ENCODE measurements around the gene SUN2. TPM values are rescaled to one million over a fixed set of nuclear protein-coding genes. Genes with fewer than 3 reads are reported as not detected.

Gene SUN2
- total and polyA plus RNA-seq, 2 of the 13 experiments (the other 11 are each of a cell fraction or from before 2014, with no cell fraction given): 45.6 to 56.6 TPM

GRCh38 chr22:38755911-38756532 lies at the start of gene SUN2 (continued):
- TF ChIP-seq, protein P1, sequence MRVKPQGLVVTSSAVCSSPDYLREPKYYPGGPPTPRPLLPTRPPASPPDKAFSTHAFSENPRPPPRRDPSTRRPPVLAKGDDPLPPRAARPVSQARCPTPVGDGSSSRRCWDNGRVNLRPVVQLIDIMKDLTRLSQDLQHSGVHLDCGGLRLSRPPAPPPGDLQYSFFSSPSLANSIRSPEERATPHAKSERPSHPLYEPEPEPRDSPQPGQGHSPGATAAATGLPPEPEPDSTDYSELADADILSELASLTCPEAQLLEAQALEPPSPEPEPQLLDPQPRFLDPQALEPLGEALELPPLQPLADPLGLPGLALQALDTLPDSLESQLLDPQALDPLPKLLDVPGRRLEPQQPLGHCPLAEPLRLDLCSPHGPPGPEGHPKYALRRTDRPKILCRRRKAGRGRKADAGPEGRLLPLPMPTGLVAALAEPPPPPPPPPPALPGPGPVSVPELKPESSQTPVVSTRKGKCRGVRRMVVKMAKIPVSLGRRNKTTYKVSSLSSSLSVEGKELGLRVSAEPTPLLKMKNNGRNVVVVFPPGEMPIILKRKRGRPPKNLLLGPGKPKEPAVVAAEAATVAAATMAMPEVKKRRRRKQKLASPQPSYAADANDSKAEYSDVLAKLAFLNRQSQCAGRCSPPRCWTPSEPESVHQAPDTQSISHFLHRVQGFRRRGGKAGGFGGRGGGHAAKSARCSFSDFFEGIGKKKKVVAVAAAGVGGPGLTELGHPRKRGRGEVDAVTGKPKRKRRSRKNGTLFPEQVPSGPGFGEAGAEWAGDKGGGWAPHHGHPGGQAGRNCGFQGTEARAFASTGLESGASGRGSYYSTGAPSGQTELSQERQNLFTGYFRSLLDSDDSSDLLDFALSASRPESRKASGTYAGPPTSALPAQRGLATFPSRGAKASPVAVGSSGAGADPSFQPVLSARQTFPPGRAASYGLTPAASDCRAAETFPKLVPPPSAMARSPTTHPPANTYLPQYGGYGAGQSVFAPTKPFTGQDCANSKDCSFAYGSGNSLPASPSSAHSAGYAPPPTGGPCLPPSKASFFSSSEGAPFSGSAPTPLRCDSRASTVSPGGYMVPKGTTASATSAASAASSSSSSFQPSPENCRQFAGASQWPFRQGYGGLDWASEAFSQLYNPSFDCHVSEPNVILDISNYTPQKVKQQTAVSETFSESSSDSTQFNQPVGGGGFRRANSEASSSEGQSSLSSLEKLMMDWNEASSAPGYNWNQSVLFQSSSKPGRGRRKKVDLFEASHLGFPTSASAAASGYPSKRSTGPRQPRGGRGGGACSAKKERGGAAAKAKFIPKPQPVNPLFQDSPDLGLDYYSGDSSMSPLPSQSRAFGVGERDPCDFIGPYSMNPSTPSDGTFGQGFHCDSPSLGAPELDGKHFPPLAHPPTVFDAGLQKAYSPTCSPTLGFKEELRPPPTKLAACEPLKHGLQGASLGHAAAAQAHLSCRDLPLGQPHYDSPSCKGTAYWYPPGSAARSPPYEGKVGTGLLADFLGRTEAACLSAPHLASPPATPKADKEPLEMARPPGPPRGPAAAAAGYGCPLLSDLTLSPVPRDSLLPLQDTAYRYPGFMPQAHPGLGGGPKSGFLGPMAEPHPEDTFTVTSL (CRISPR knock-in tag; IDR thresholded peaks at IDR 0.05; ENCODE audit: borderline replicate concordance): no peak
- TF ChIP-seq, protein P2, sequence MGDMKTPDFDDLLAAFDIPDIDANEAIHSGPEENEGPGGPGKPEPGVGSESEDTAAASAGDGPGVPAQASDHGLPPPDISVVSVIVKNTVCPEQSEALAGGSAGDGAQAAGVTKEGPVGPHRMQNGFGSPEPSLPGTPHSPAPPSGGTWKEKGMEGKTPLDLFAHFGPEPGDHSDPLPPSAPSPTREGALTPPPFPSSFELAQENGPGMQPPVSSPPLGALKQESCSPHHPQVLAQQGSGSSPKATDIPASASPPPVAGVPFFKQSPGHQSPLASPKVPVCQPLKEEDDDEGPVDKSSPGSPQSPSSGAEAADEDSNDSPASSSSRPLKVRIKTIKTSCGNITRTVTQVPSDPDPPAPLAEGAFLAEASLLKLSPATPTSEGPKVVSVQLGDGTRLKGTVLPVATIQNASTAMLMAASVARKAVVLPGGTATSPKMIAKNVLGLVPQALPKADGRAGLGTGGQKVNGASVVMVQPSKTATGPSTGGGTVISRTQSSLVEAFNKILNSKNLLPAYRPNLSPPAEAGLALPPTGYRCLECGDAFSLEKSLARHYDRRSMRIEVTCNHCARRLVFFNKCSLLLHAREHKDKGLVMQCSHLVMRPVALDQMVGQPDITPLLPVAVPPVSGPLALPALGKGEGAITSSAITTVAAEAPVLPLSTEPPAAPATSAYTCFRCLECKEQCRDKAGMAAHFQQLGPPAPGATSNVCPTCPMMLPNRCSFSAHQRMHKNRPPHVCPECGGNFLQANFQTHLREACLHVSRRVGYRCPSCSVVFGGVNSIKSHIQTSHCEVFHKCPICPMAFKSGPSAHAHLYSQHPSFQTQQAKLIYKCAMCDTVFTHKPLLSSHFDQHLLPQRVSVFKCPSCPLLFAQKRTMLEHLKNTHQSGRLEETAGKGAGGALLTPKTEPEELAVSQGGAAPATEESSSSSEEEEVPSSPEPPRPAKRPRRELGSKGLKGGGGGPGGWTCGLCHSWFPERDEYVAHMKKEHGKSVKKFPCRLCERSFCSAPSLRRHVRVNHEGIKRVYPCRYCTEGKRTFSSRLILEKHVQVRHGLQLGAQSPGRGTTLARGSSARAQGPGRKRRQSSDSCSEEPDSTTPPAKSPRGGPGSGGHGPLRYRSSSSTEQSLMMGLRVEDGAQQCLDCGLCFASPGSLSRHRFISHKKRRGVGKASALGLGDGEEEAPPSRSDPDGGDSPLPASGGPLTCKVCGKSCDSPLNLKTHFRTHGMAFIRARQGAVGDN (CRISPR knock-in tag; IDR thresholded peaks at IDR 0.05): peak; percentile 32
- TF ChIP-seq ZMYM4 (CRISPR knock-in tag; IDR thresholded peaks at IDR 0.05) (0 out of 2 replicates have a peak, but pooled peaks have one; percentile 46), KDM5A (IDR thresholded peaks at IDR 0.05; ENCODE audit: borderline replicate concordance, low read length) (peak; percentile 31; the same call in 1 of the 2 replicates), PBX2 (CRISPR knock-in tag; IDR thresholded peaks at IDR 0.05) (peak; percentile 86), ZNF274 (CRISPR knock-in tag; IDR thresholded peaks at IDR 0.05) (peak; percentile 37; the same call in 1 of the 2 replicates), ZBTB42 (CRISPR knock-in tag; IDR thresholded peaks at IDR 0.05) (0 out of 2 replicates have a peak, but pooled peaks have one; percentile 68), ZFP91 (CRISPR knock-in tag; IDR thresholded peaks at IDR 0.05; ENCODE audit: borderline replicate concordance) (peak; percentile 31; the same call in 1 of the 2 replicates), CREB1 (IDR thresholded peaks at IDR 0.05) (peak; percentile 38; the same call in 1 of the 2 replicates), CREB1 (CRISPR knock-in tag; IDR thresholded peaks at IDR 0.05) (no peak), ZNF724P (CRISPR knock-in tag; IDR thresholded peaks at IDR 0.05; ENCODE audit: borderline replicate concordance) (0 out of 2 replicates have a peak, but pooled peaks have one; percentile 5)
- TF ChIP-seq, protein P3, sequence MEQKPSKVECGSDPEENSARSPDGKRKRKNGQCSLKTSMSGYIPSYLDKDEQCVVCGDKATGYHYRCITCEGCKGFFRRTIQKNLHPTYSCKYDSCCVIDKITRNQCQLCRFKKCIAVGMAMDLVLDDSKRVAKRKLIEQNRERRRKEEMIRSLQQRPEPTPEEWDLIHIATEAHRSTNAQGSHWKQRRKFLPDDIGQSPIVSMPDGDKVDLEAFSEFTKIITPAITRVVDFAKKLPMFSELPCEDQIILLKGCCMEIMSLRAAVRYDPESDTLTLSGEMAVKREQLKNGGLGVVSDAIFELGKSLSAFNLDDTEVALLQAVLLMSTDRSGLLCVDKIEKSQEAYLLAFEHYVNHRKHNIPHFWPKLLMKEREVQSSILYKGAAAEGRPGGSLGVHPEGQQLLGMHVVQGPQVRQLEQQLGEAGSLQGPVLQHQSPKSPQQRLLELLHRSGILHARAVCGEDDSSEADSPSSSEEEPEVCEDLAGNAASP (CRISPR knock-in tag; IDR thresholded peaks at IDR 0.05; ENCODE audit: borderline replicate concordance): 0 out of 2 replicates have a peak, but pooled peaks have one; percentile 39

Data from HepG2 (cell line).